Measurements from ENCODE around the gene C21orf91. TPM values are rescaled to one million over a fixed set of nuclear protein-coding genes. Genes with fewer than 3 reads are reported as not detected.

C21orf91 gene
- 3.7 and 7.5 TPM in 2 replicates for total RNA-seq

DNA sequence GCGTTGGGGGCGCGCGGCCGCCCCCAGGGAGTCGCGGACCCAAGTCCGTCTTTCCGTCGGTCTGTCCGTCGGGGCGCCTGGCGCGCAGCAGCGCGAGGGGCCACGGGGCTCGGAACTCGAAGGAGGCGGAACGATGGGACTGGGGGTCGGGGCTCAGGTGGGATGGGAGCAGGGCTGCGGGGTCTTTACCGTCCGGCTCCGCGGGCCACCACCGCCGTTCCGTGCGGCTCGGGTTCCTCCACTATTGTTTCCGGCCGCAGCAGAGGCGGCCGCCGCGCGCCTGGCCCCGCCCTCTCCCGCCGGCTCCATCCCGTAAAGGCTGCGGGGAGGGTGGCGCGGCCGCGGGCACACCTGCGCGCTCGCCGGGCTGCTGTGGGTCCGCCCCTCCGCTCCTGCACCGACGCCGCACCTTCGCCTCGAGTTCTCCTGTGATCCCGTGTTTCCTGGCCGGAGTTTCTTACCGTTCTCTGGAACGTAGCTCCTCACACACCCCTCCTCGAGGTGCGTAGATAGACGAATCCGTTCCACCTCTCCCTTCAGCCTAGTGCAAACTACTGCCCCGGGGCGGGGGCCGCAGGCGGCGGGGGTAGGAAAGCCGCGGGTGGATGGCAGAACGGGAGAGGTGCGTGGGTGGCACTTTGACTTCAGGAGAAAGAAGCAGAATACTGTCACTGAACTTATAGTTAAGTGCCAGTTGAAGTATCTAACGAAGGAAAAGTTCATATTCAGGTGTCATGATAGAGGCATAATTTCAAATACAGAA, at the start of gene C21orf91:
TSS of gene C21orf91 (minus strand) at position 243 of the 763 bp plus-strand sequence. CDS start 1,038 bp downstream, outside the sequence.

Other genes with a start within 250 kb of the C21orf91 start
- 12.5 and 24.1 TPM in 2 replicates for gene BTG3, start 206.5 kb downstream of the C21orf91 start, total RNA-seq